Stimulated activated CD8-positive, alpha-beta memory T cell treated with anti-CD3 and anti-CD28 coated beads, Interleukin-4, amount 100 ng/mL, for 1 hour (primary cell): ENCODE results near the gene KCTD11.

Experiments
- DNase-seq, 2 donors: peaks; one replicate each; pipeline ENCODE4 v3.0.0-alpha.2; 2020; ENCODE audit warnings: low read depth in 2 of 2, low spot score in 1 of 2

KCTD11 gene

GRCh38 chr17:7374353-7374752 lies 22.4 kb downstream of the KCTD11 start:
- DNase-seq = no peak

GRCh38 chr17:7379134-7379533 lies 27.2 kb downstream of the KCTD11 start:
- DNase-seq = no peak

DNA sequence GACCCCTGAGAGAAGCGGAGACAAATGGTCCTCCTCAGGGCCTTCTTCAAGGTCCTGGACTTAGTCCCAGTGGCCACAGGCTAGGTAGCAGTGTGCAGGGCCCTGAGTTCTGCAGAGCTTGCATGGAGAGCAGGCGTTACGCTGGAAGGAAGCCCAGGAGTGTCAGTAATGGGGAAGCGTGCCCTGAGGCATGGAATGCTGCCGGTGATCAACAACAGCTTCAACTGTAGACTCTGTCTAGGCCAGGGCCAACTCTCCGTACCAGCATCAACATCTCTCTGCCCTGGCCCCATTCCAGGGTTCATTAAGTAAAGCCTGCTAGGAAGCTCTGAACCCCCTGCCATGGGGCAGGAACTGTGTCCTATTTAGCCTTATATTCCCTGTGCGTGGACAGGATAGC lies 28.4 kb downstream of the KCTD11 start:
- DNase-seq = no peak

DNA sequence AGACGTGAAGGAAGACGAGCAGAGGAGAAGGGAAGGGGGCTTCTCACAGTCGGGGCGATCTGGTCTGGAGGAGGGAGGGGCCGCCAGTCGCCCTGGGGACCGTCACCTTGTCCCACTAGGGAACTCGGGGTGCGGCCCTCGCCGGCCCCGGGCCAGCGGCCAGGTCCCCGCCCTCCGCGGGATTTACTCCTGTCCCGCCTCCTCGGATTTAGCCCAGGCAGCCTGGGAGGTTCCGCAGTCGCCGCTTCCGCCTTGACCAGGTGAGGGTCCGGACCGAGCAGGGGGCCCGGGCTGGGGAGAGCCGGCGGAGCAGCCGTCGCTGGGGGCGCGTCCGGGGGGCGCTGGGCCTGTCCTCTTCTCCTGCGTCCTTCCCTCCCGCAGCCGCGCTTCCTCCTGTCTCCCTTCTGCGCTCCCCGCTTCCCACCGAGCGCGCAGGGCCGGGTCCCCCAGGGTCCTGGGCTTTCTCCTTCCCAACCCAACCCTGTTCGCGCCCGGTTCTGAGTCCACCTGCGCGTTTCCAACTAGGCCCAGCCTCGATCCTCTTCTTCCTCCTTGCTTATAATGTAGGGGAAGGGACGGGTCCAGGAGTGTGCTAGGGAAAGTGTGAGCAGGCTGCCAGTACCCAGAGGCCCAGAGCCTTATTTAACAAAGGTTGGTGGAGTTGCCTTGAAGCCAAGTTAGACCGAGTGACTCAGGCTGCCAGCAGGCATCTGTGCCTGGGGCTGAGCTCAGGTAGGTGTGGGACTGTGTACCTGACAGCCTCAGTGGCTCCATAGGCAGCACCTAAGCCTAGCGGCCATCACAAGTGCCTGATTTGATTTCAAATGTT lies 29.1 kb downstream of the KCTD11 start, which contains the start of gene TNK1:
TNK1 (plus strand) TSS at position 235 of the 829 bp plus-strand sequence. CDS start 1,838 bp downstream, outside the sequence.
- no peak for DNase-seq

DNA sequence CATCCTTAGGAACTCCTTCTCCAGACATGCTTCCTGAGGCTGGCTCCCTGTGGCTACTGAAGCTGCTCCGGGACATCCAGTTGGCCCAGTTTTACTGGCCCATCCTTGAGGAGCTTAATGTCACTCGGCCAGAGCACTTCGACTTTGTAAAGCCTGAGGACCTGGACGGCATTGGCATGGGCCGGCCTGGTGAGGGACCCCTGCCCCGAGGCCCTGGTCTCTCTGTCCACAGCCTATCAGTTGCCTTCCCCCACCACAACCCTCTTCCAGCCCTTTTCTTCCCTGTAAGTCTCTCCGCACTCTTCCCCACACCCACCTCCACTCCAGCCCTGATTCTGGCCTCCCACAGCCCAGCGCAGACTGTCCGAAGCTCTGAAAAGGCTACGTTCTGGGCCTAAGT lies 30.9 kb downstream of the KCTD11 start:
- no peak for DNase-seq

- no peak for DNase-seq
Measured at GRCh38 chr17:7383371-7383741, 31.4 kb downstream of the KCTD11 start.

- peak in 1 of 2 donors; percentile 53 for DNase-seq
Measured at GRCh38 chr17:7383742-7384488, 32.0 kb downstream of the KCTD11 start.

DNA sequence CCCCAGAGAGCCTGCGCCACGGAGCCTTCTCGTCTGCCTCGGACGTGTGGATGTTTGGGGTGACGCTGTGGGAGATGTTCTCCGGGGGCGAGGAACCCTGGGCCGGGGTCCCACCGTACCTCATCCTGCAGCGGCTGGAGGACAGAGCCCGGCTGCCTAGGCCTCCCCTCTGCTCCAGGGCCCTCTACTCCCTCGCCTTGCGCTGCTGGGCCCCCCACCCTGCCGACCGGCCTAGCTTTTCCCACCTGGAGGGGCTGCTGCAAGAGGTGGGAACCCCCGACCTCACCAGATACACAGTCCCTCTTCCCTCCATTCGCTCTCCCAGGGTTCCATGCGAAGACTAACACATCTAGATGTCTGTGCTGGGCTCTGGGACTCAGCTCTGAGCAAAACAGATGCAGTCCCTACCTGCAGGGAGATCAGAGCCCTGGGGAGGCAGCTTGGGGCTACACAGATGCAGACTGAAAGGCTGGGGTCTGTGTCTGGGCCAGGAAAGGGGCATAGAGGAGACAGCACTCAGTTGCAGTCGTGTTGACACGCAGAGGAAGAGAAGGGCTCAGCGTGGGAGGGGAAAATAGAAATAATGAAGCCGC lies 32.6 kb downstream of the KCTD11 start:
- no peak for DNase-seq

GRCh38 chr17:7388856-7389255 lies 36.9 kb downstream of the KCTD11 start:
- DNase-seq = no peak

DNA sequence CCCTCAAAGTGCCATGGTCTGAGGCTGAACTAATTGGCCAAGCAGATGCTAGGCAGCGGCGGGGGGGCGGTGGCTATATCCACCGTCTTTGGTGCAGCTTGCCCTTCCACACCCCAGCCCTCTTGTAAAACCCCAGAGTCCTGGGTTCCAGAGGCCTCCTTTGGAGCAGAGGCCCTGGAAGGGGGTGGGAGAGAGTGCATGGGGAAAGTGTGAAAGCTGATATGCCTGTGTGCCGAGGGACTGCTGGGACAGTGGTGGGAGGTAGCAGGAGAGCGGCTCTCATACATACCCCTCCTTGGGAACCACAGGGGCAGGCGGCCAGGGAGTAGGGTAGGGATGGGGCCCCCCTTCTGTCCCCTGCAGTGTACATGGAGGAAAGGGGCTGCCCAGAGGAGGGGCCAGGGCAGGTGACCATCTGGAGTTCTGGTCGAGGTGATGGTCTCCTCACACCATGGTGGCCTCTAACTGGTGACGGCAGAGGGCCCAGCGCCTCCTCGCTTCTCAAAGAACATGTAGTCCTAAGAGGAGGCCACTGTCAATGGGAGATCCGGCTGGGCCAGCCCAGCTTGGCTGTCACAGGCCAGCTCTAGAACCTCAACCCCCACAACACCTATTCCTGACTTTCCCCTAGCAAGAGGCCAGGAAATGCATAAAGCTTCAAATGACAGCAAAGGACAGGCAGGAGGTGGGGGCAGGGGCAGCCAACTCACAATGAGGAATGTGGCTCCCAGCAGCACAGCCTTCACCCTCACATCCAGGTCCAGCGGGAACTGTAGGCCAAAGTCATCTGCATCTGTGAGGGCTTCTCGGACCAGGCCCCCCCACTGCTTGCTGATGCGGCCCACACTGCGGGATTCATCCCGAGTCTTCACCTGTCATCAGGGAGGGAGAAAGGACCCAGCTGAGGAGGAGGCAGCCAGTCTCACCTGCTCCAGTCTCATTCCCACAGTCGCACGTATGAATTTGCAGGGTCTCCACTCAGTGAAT lies 38.3 kb downstream of the KCTD11 start:
- no peak for DNase-seq

DNA sequence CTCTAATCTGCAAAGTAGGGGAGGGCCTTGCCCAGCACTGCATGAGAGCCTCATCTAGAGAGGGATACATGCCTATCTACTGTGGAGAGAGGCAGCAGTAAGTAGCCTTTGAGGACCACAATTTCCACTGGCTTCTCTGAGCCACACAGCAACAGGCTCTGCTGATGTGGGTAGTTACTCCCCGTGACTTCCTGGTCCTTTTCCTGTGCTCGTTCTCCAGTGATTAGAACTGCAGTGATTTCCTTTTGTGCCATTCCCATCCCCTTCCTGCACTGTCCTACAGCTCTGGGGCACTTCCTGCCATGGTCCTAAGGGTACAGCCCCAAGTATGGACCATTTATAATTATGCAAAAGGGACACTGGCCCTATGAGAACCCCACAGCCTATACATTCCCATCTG lies 39.3 kb downstream of the KCTD11 start:
- no peak for DNase-seq

GRCh38 chr17:7392696-7393612 lies 41.0 kb downstream of the KCTD11 start:
- no peak for DNase-seq

- DNase-seq = peak; percentile 36 to 42
Measured at GRCh38 chr17:7393613-7394451, 41.9 kb downstream of the KCTD11 start.

DNA sequence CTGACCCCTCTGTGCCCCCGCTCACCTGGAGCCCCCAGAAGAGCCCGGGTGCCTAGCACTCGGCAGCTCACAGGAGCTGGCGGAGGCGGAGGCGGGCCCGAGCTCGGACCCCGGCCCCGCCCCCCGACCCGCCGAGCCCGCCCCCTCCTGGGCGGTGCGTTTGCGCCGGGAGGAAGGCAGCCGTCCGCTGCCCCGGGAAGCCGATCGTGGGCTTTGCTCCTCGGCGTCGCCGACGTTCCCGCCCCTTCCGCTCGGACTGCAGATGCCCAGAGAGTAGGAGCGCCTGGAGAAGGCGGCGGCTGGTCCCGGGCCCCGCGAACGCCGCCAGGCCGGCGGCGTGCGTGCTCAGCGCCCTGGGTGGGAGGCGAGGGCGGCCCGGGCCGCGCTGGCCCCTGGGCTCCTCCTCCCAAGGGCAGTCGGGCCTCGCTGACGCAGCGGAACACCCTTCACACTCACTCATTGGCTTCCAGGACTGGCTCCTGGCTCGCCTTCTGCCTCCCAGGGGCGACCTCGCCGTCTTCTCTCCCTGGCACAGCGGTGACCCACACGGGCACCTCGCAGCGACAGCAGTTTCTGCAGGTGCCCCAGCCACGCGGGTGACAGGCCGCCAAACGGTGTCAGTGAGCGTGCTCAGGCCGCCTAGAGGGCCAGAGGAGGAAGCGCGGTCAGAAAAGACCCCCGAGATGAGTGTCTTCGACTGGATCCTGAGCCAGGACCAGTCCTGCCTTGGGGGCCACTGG lies 42.7 kb downstream of the KCTD11 start, which contains the start of gene PLSCR3:
PLSCR3 (minus strand) TSS at position 74 of the 740 bp plus-strand sequence. CDS start 415 bp downstream, outside the sequence.
- DNase-seq = peak; percentile 60 to 65

- no peak for DNase-seq
Measured at GRCh38 chr17:7396147-7396546, 44.2 kb downstream of the KCTD11 start.

DNA sequence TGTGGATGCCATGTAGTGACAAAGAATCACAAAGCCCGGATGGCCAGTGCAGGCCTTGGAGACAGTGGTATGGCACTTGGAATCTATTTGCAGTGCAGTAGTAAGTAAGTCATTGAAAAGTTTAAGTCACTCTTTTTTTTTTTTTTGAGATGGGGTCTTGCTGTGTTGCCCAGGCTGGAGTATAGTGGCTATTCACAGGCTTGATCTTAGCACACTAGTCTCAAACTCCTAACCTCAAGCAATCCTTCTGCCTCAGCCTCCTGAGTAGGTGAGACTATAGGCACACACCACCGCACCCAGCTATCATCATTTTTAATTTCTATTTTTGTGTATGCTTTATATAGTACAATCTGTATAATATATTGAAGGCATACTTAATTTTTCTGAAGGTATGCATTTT lies 46.6 kb downstream of the KCTD11 start:
- no peak for DNase-seq

DNA sequence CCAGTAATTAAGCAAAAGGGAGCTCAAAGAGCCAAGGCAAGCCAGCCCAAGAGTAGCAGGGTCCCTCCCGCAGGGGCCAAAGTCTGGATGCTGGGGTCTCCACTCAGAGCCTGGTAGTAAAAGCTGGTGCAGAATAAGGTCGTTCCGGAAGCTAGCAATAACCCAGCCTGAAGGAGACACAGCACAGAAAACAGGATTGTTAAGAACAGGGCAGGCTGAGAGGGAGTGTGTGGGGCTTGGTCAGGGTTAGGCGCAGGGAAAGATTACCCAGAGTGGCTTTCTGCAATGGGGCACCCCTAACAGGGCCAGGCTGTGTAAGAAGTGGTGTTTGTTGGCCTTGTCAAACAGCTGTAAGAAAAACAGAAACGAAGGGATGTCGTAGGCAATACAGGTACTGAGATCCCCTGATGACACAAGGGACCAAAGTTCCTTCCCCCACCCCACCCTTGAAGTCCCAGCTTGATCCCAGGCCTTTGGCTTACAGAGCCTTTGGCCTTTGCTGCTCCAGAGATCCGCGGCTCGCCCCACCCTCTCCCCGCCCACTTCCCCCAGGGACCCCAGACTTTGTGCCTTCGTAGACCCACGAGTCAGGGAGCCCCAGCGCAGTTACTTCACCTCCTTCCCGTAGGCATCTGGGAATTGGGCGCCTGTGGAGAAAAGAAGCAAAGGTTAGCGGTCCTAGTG lies 51.2 kb downstream of the KCTD11 start:
- DNase-seq = no peak

- DNase-seq = no peak
Measured at GRCh38 chr17:7403727-7403976, 51.7 kb downstream of the KCTD11 start.
